H1 (cell line): ENCODE data around the gene PGLYRP4. TPM values are rescaled to one million over a fixed set of nuclear protein-coding genes. Genes with fewer than 3 reads are reported as not detected.

Source experiments
- CTCF ChIA-PET: fragments of 300-600 bp; sonication (Branson Sonifier 250); formaldehyde crosslinking; loops from one replicate; lab custom pipeline; 2021; ENCODE audit not compliant: partially characterized antibody; lab: Charles Lee
- POLR2A ChIA-PET: fragments of 300-600 bp; sonication (Branson Sonifier 250); formaldehyde crosslinking; loops from one replicate; lab custom pipeline; 2021; ENCODE audit warnings: inconsistent platforms; ENCODE audit not compliant: partially characterized antibody; lab: Charles Lee
- DNase-seq, 2 experiments: peaks; one replicate each; pipeline versions ENCODE4 v3.0.0 to v3.0.0-alpha.2; 2010 to 2022; ENCODE audit warnings: low spot score in 2 of 2, low read depth in 1 of 2, mixed read lengths in 1 of 2
- FAIRE-seq: peaks from 2 replicates; lab custom pipeline; 2011; peaks lifted over from hg19 to GRCh38; lab: Jason Lieb, UNC
- H2AFZ ChIP-seq: 2 replicates; pipeline ENCODE4 v1.8.1; 2012; ENCODE audit warnings: low read length, inconsistent platforms
- H2AK5ac ChIP-seq: 2 replicates; pipeline ENCODE4 v1.6.1; 2013; ENCODE audit warnings: low read depth, low read length
- H2BK120ac ChIP-seq: replicated peaks from 2 replicates; pipeline ENCODE3; 2013; ENCODE audit warnings: low read depth, low read length, inconsistent platforms
- H2BK12ac ChIP-seq: 2 replicates; pipeline ENCODE4 v1.6.1; 2013; ENCODE audit warnings: low read depth, low read length
- H2BK15ac ChIP-seq: 2 replicates; pipeline ENCODE4 v1.6.1; 2013; ENCODE audit warnings: low read length
- H2BK20ac ChIP-seq: 2 replicates; pipeline ENCODE4 v1.6.1; 2013; ENCODE audit warnings: low read length
- H2BK5ac ChIP-seq: 2 replicates; pipeline ENCODE4 v1.6.1; 2013; ENCODE audit warnings: low read depth, low read length
- H3K14ac ChIP-seq: 2 replicates; pipeline ENCODE4 v1.6.1; 2013; ENCODE audit warnings: inconsistent platforms; ENCODE audit not compliant: insufficient read length
- H3K18ac ChIP-seq: 2 replicates; pipeline ENCODE4 v1.6.1; 2013; ENCODE audit warnings: low read length; ENCODE audit errors: extremely low read depth
- H3K23ac ChIP-seq: 2 replicates; pipeline ENCODE4 v1.6.1; 2013; ENCODE audit warnings: inconsistent platforms; ENCODE audit not compliant: insufficient read length
- H3K23me2 ChIP-seq: 2 replicates; pipeline ENCODE4 v1.6.1; 2013; ENCODE audit warnings: low read depth, low read length
- H3K27ac ChIP-seq: 2 replicates; pipeline ENCODE4 v1.6.1; 2011; ENCODE audit warnings: low read depth, low read length, inconsistent platforms
- H3K27me3 ChIP-seq, 4 experiments: replicated peaks in 1 of 4; 1 replicate in 1 of 4; 2 replicates in 3 of 4; pipeline versions ENCODE4 v1.6.1 to v1.8.1; 2011 to 2013; ENCODE audit warnings: low read length in 3 of 4, mild to moderate bottlenecking in 3 of 4, inconsistent platforms in 2 of 4, mixed read lengths in 2 of 4, moderate library complexity in 1 of 4; ENCODE audit not compliant: control insufficient read depth in 3 of 4, insufficient read depth in 3 of 4; ENCODE audit errors: extremely low read depth in 1 of 4
- H3K36me3 ChIP-seq, 4 experiments: 2 replicates each; pipeline versions ENCODE4 v1.6.1 to v1.8.1; 2011 to 2013; ENCODE audit warnings: mild to moderate bottlenecking in 4 of 4, low read length in 3 of 4, moderate library complexity in 2 of 4, control low read depth in 1 of 4, inconsistent platforms in 1 of 4; ENCODE audit not compliant: insufficient read depth in 4 of 4, control insufficient read depth in 2 of 4
- H3K4ac ChIP-seq: replicated peaks from 2 replicates; pipeline ENCODE3; 2013; ENCODE audit warnings: low read length, low read depth, mixed read lengths, inconsistent platforms; ENCODE audit not compliant: insufficient read length
- H3K4me1 ChIP-seq, 4 experiments: replicated peaks in 1 of 4; 1 replicate in 1 of 4; 2 replicates in 3 of 4; pipeline versions ENCODE4 v1.6.1 to v1.8.1; 2011 to 2013; ENCODE audit warnings: low read length in 3 of 4, inconsistent platforms in 2 of 4, mixed read lengths in 1 of 4; ENCODE audit not compliant: insufficient read depth in 4 of 4, control insufficient read depth in 3 of 4
- H3K4me2 ChIP-seq, 2 experiments: 2 replicates each; pipeline versions ENCODE4 v1.6.1 to v1.8.1; 2011 to 2013; ENCODE audit warnings: low read depth in 2 of 2, low read length in 2 of 2, control low read depth in 1 of 2, inconsistent platforms in 1 of 2, mild to moderate bottlenecking in 1 of 2; ENCODE audit not compliant: insufficient read depth in 1 of 2
- H3K4me3 ChIP-seq, 4 experiments: fragments of 200-600, 300-600 bp in 1 of 4; sonication (generic), shearing (Covaris generic), sonication (Bioruptor Twin) in 1 of 4; 2 replicates each; pipeline versions ENCODE4 v1.5.1 to v1.8.1; 2011 to 2016; ENCODE audit warnings: low read length in 4 of 4, low read depth in 3 of 4, control low read depth in 2 of 4, inconsistent platforms in 2 of 4, mild to moderate bottlenecking in 2 of 4, mixed read lengths in 1 of 4, moderate library complexity in 1 of 4; ENCODE audit not compliant: insufficient read depth in 2 of 4; ENCODE audit errors: extremely low read depth in 1 of 4
- H3K56ac ChIP-seq: replicated peaks from 2 replicates; pipeline ENCODE3; 2013; ENCODE audit warnings: low read depth, mild to moderate bottlenecking, mixed read lengths, low read length, inconsistent platforms; ENCODE audit not compliant: insufficient read length
- H3K79me1 ChIP-seq: 2 replicates; pipeline ENCODE4 v1.6.1; 2013; ENCODE audit warnings: low read depth, low read length, control low read depth
- H3K79me2 ChIP-seq, 2 experiments: 2 replicates each; pipeline versions ENCODE4 v1.6.1 to v1.8.1; 2012 to 2013; ENCODE audit warnings: low read length in 2 of 2, mild to moderate bottlenecking in 2 of 2, inconsistent platforms in 1 of 2; ENCODE audit not compliant: insufficient read depth in 2 of 2, control insufficient read depth in 1 of 2
- H3K9ac ChIP-seq, 4 experiments: replicated peaks in 1 of 4; 1 replicate in 1 of 4; 2 replicates in 3 of 4; pipeline versions ENCODE4 v1.6.1 to v1.8.1; 2011 to 2013; ENCODE audit warnings: low read depth in 3 of 4, low read length in 3 of 4, control low read depth in 2 of 4, mild to moderate bottlenecking in 2 of 4, moderate library complexity in 2 of 4, inconsistent platforms in 1 of 4; ENCODE audit errors: extremely low read depth in 1 of 4
- H3K9me3 ChIP-seq, 2 experiments: 2 replicates each; pipeline versions ENCODE4 v1.6.1 to v1.8.1; 2012 to 2013; ENCODE audit warnings: mild to moderate bottlenecking in 2 of 2, moderate library complexity in 2 of 2, control low read depth in 1 of 2, inconsistent platforms in 1 of 2, low read depth in 1 of 2, low read length in 1 of 2, mixed read lengths in 1 of 2; ENCODE audit not compliant: insufficient read depth in 2 of 2
- H4K20me1 ChIP-seq, 2 experiments: replicated peaks in 1 of 2; 2 replicates each; pipeline versions ENCODE3 to v1.8.1; 2011 to 2013; ENCODE audit warnings: inconsistent platforms in 2 of 2, low read length in 2 of 2, mild to moderate bottlenecking in 1 of 2; ENCODE audit not compliant: insufficient read depth in 2 of 2, control insufficient read depth in 1 of 2
- H4K5ac ChIP-seq: 2 replicates; pipeline ENCODE4 v1.6.1; 2013; ENCODE audit warnings: low read length, low read depth, mixed read lengths, inconsistent platforms; ENCODE audit not compliant: insufficient read length
- H4K8ac ChIP-seq: 2 replicates; pipeline ENCODE4 v1.8.0; 2013; ENCODE audit warnings: mild to moderate bottlenecking, moderate library complexity, low read length, inconsistent platforms; ENCODE audit not compliant: insufficient read depth; ENCODE audit errors: extremely low read depth
- H4K91ac ChIP-seq: replicated peaks from 2 replicates; pipeline ENCODE3; 2013; ENCODE audit warnings: low read length, mixed read lengths, inconsistent platforms; ENCODE audit not compliant: insufficient read length
- CEBPB ChIP-seq: IDR thresholded peaks from 2 replicates; pipeline ENCODE4 v1.6.1; 2012; ENCODE audit warnings: low read depth, low read length
- CREB1 ChIP-seq: IDR thresholded peaks from 2 replicates; pipeline ENCODE4 v1.6.1; 2012; ENCODE audit warnings: inconsistent platforms
- HDAC6 ChIP-seq: IDR thresholded peaks from one replicate; pipeline ENCODE4 v1.7.1; 2012; ENCODE audit warnings: low read depth, mild to moderate bottlenecking, inconsistent platforms, low read length, moderate library complexity
- JUND ChIP-seq: IDR thresholded peaks from 2 replicates; pipeline ENCODE4 v1.6.1; 2011; ENCODE audit warnings: mild to moderate bottlenecking, improper control_type of control experiment, low read length
- RAD21 ChIP-seq, 2 experiments: IDR thresholded peaks in 1 of 2; conservative IDR thresholded peaks in 1 of 2; 2 replicates each; pipeline ENCODE4 v1.6.1; 2011; ENCODE audit warnings: low read depth in 2 of 2, low read length in 2 of 2, improper control_type of control experiment in 1 of 2, inconsistent platforms in 1 of 2, mild to moderate bottlenecking in 1 of 2, moderate library complexity in 1 of 2
- RXRA ChIP-seq: IDR thresholded peaks from 2 replicates; pipeline ENCODE4 v1.6.1; 2011; ENCODE audit warnings: low read depth, mild to moderate bottlenecking, low read length, moderate library complexity; ENCODE audit not compliant: insufficient read depth
- WGBS, 2 experiments: shearing (Covaris generic) in 1 of 2; methylation state at CpG; one replicate each; pipeline versions ENCODE4 v1.1.6 to v1.1.7; 2013 to 2015; ENCODE audit warnings: low lambda C conversion rate in 2 of 2, mixed read lengths in 2 of 2, inconsistent platforms in 1 of 2, low coverage in 1 of 2, missing lambda C conversion rate in 1 of 2; ENCODE audit not compliant: insufficient replicate concordance in 2 of 2, insufficient coverage in 1 of 2, insufficient read length in 1 of 2; ENCODE audit errors: extremely low coverage in 1 of 2, missing lambda C conversion rate in 1 of 2; 5-methylcytosine and 5-hydroxymethylcytosine counted together
- polyA plus RNA-seq, 7 experiments: library from polyadenylated mRNA; depleted of rRNA in 3 of 7; stranded (reverse) in 5 of 7; unstranded in 2 of 7; fragments of >200 nt in 5 of 7; fragments of 200-250 nt in 2 of 7; gene quantifications; 1 replicate in 5 of 7; 2 replicates in 1 of 7; 4 replicates in 1 of 7; pipeline versions ENCODE4 v1.2.1 to v1.2.3, GENCODE V29; 2011 to 2013; ENCODE audit warnings: missing spikeins in 2 of 7, mixed read lengths in 2 of 7
- total RNA-seq: library from RNA; stranded (reverse); fragmentation: NEBNext Ultra II Directional; extraction: Animal tissue kit (Norgen Biotek cat#: 25700); gene quantifications from 2 replicates; pipeline ENCODE4 v1.2.1, GENCODE V29; 2021
- TF ChIP-seq, protein P1 (sequence below): IDR thresholded peaks from 2 replicates; pipeline ENCODE4 v1.6.1; 2011; ENCODE audit warnings: low read depth, mild to moderate bottlenecking, low read length; ENCODE audit not compliant: insufficient read depth

Gene PGLYRP4
- total and polyA plus RNA-seq, 2 of the 8 experiments (the other 6 are each of a cell fraction or from before 2014, with no cell fraction given), result not detected

DNA sequence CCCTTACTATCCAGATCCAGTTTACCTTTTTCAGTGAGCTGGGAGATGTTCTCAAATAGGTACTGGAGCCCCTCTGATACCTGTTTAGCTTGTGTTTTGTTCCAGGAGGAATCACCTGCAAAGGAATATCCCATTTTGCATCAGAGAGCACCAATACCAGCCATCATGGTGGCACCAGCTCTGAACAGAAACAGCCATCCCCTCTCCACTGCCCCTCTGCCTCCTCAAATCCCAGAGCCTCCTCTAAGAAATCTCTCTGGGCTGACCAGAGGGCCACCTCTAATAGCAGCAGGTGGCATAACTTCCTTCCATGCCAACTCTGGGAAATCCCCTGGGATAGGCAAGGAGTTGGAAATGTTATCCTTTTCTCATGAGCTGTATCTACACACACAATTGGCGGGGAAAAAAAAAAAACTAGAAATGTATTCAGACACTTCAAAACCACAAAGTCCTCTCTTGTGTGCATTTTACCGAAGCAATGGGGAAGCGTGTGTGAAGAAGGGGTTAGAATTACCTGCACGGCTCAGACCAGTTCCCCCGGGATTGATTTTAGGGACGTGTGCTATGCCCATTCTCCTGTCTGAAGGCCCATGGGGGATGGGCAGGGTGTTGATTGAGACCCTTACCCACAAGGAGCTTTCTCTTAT is 2.4 kb downstream of the PGLYRP4 start:
- H3K14ac ChIP-seq, result no peak overlapping the region
- CTCF ChIA-PET, result interaction anchor here (1.5 kb wide), 1 partner anchor 9 kb away, joined by 5 read pairs; no protein-coding TSS in a partner anchor
- no peaks in the 10 kb centered on the region for H3K79me2 ChIP-seq
- no peaks in the 10 kb centered on the region for H4K20me1 ChIP-seq
- no peak overlapping the region for H2AK5ac ChIP-seq
- no peak overlapping the region for H3K27ac ChIP-seq
- no peak for FAIRE-seq
- H3K4me1 ChIP-seq, result no peaks in the 10 kb centered on the region; a peak in 1 of 7 replicates
- H3K23ac ChIP-seq, result no peak overlapping the region
- H3K23me2 ChIP-seq, result no peaks in the 10 kb centered on the region
- peak in 1 of 2 experiments; percentile 20 for DNase-seq
- H2BK12ac ChIP-seq, result no peak overlapping the region
- H2BK120ac ChIP-seq, result no peak overlapping the region
- H3K4me2 ChIP-seq, result no peak overlapping the region
- H2BK15ac ChIP-seq, result no peak overlapping the region
- no peak overlapping the region for H3K18ac ChIP-seq
- H3K9me3 ChIP-seq, result no peaks in the 10 kb centered on the region
- H3K36me3 ChIP-seq, result no peaks in the 10 kb centered on the region
- no peak overlapping the region for H4K5ac ChIP-seq
- WGBS, 2 experiments, result 92% methylated on average over 5 of the region's 6 CpGs; no CpG with 5 or more reads in 1 of the 2 experiments
- POLR2A ChIA-PET, result no interaction called here
- no peak overlapping the region for H3K9ac ChIP-seq
- H3K4me3 ChIP-seq, result no peak overlapping the region
- H3K4ac ChIP-seq, result no peak overlapping the region
- H2AFZ ChIP-seq, result no peak overlapping the region
- peaks cover 0 to 2% (median 0%) of the 10 kb centered on the region in 4 experiments; a peak in 1 of 7 replicates for H3K27me3 ChIP-seq
- no peak overlapping the region for H2BK20ac ChIP-seq
- H3K56ac ChIP-seq, result no peak overlapping the region
- H3K79me1 ChIP-seq, result no peaks in the 10 kb centered on the region
- no peak overlapping the region for H2BK5ac ChIP-seq
- H4K91ac ChIP-seq, result no peak overlapping the region
- H4K8ac ChIP-seq, result no peak overlapping the region
- TF ChIP-seq RAD21 (IDR thresholded peaks at IDR 0.05 in 1 of 2, conservative IDR thresholded peaks at IDR 0.05 in 1 of 2; ENCODE audit: low read depth in 2 of 2, low read length in 2 of 2), result no peak
- no peak for TF ChIP-seq JUND
- TF ChIP-seq RXRA, result no peak
- TF ChIP-seq CEBPB, result no peak
- TF ChIP-seq CREB1, result no peak
- no peak for TF ChIP-seq HDAC6
- TF ChIP-seq, protein P1, sequence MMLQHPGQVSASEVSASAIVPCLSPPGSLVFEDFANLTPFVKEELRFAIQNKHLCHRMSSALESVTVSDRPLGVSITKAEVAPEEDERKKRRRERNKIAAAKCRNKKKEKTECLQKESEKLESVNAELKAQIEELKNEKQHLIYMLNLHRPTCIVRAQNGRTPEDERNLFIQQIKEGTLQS, result no peak
